Nephron (organoid): ENCODE data around the gene ART3.
A peak's percentile ranks its signal among the peaks of the same experiment; 100 is the strongest.

Experiments
- H3K27ac Mint-ChIP-seq, 3 experiments: 2 replicates each; pipeline ENCODE4 v1.8.0; 2020; ENCODE audit warnings: mixed read lengths in 3 of 3, mild to moderate bottlenecking in 2 of 3, moderate library complexity in 1 of 3
- H3K27me3 Mint-ChIP-seq: 2 replicates; pipeline ENCODE4 v1.8.0; 2021; ENCODE audit warnings: low read depth, mild to moderate bottlenecking, moderate library complexity, mixed read lengths
- H3K36me3 Mint-ChIP-seq: 2 replicates; pipeline ENCODE4 v1.8.0; 2020; ENCODE audit warnings: low read depth, mixed read lengths
- H3K4me1 Mint-ChIP-seq: 2 replicates; pipeline ENCODE4 v1.8.0; 2020; ENCODE audit warnings: mixed read lengths
- H3K4me3 Mint-ChIP-seq, 3 experiments: 2 replicates each; pipeline ENCODE4 v1.8.0; 2020; ENCODE audit warnings: mild to moderate bottlenecking in 3 of 3, mixed read lengths in 3 of 3, moderate library complexity in 2 of 3
- H3K9me3 Mint-ChIP-seq: 2 replicates; pipeline ENCODE4 v1.8.0; 2020; ENCODE audit warnings: mixed read lengths
- TF ChIP-seq, protein P1 (sequence below), 3 experiments: fragments of 200-600 bp; sonication (generic); IDR thresholded peaks; one replicate each; pipeline ENCODE4 v1.5.0; 2021; ENCODE audit warnings: antibody characterized with exemption in 3 of 3; ENCODE audit not compliant: unreplicated experiment in 3 of 3

Gene ART3

DNA sequence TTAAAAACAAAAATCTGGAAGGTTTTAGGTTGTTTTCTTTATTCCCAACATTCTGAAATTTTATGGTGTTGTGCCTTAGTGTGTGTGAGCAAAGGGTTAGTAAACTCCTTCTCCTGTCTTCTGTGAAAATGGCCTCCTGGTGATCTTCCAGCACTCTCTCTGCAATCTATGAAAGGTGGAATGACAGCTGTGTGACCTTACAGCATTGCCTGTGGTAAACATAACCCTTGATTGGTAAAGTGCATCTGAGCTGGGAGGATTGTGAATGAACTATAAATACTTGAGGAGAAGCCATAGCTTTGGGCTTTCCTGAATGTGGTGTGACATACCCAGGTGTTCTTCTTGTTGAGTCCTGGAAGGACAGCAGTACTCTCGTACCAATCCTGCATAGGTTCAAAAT is 10.0 kb downstream of the ART3 start:
- TF ChIP-seq, protein P1, sequence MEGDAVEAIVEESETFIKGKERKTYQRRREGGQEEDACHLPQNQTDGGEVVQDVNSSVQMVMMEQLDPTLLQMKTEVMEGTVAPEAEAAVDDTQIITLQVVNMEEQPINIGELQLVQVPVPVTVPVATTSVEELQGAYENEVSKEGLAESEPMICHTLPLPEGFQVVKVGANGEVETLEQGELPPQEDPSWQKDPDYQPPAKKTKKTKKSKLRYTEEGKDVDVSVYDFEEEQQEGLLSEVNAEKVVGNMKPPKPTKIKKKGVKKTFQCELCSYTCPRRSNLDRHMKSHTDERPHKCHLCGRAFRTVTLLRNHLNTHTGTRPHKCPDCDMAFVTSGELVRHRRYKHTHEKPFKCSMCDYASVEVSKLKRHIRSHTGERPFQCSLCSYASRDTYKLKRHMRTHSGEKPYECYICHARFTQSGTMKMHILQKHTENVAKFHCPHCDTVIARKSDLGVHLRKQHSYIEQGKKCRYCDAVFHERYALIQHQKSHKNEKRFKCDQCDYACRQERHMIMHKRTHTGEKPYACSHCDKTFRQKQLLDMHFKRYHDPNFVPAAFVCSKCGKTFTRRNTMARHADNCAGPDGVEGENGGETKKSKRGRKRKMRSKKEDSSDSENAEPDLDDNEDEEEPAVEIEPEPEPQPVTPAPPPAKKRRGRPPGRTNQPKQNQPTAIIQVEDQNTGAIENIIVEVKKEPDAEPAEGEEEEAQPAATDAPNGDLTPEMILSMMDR (IDR thresholded peaks at IDR 0.05; ENCODE audit: unreplicated experiment in 3 of 3), result no peak
- Mint-ChIP-seq H3K36me3 (no peaks in the 10 kb centered on the region), H3K9me3 (no peaks in the 10 kb centered on the region), H3K27ac (no peak overlapping the region), H3K4me3 (no peak overlapping the region), H3K27me3 (no peaks in the 10 kb centered on the region), H3K4me1 (peaks cover 7% of the 10 kb centered on the region)

DNA sequence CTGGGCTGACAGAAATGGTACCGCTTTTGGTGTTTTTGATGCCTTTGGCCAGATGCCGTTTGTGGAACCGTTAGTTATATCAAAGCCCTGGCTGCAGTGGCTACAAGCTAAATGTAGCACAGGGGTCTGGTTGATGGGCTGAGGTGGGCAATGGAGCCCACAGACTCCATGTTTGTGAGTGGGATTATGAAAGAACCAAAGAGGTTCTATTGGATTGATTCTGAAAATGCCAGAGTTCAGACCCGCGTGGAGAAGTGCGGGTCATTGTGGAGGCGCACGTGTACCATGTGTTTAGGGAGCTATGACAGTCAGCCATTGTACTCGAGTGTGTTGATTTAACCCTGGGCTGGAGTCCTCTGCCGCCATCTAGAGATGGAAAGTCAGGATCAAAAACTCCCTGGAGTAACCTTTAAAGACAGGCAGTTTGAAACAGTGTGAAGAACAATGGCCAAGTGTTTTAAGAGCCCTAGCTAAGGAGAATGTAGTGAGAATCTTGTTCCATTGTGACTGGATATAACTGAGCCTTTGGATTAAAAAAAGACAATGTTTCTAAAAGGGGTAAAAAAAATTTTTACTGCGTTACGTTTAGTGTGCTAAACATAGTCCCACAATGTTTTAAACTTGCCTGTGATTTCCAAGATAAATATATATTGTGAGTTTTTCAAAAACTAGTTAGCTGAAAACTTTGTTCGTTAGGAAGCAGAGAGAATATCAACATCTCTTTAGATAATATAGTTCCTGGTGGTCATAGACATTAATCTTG is 12.7 kb downstream of the ART3 start:
- H3K36me3 Mint-ChIP-seq, result no peaks in the 10 kb centered on the region
- TF ChIP-seq, protein P1 (IDR thresholded peaks at IDR 0.05; ENCODE audit: unreplicated experiment in 3 of 3), result peak; percentile 19 to 46 (median 43)
- peaks cover 7% of the 10 kb centered on the region for H3K4me1 Mint-ChIP-seq
- no peaks in the 10 kb centered on the region for H3K9me3 Mint-ChIP-seq
- H3K4me3 Mint-ChIP-seq, result peak overlapping the region in 2 of 3 experiments; percentile 42 to 78
- no peaks in the 10 kb centered on the region for H3K27me3 Mint-ChIP-seq
- H3K27ac Mint-ChIP-seq, result peak overlapping the region in 1 of 3 experiments; percentile 21

DNA sequence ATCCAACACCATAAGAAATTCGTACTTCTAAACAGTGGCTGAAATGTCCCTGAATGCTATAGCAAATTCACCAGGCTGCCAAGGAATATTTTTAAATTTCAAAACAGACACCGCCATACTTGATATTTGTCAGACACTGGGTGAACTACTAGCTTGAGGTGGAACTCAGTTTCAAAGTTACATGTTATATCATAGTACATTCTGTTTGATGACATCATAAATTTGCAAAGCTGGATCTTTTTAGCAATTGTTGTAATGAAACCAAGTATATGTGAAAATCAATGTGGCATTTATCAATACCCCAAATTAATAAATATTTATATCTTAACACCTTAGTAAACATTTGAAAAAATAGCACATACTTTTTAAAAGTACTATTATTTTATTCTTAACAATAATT is 14.2 kb downstream of the ART3 start:
- Mint-ChIP-seq H3K27me3 (no peaks in the 10 kb centered on the region), H3K4me1 (peaks cover 7% of the 10 kb centered on the region), H3K27ac (no peak overlapping the region), H3K9me3 (no peaks in the 10 kb centered on the region), H3K4me3 (no peak overlapping the region), H3K36me3 (no peaks in the 10 kb centered on the region)
- TF ChIP-seq, protein P1 (IDR thresholded peaks at IDR 0.05; ENCODE audit: unreplicated experiment in 3 of 3), result no peak

DNA sequence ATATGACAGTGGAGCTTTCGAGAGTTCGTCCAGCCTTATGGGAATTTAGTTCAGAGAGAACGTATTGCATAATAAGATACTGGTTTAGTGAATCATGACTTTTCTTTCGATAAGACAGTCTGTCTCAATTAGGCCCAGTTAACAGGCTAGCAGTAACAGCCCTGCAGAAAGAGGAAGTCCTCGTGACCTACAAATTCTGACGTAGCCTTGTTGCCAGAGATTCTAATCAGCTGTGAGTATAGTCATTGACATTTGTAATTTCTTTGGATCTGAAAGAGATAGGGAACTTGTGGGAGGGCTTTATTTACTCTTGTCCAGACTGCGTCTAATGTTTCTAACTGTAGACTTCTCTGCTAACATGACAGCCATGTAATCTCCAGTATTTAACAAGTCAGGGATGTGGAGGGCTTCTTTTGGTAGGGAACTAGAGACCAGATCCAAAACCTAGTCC is 15.8 kb downstream of the ART3 start:
- no peak overlapping the region for H3K4me3 Mint-ChIP-seq
- no peaks in the 10 kb centered on the region for H3K9me3 Mint-ChIP-seq
- H3K4me1 Mint-ChIP-seq, result peaks cover 7% of the 10 kb centered on the region
- no peaks in the 10 kb centered on the region for H3K36me3 Mint-ChIP-seq
- no peaks in the 10 kb centered on the region for H3K27me3 Mint-ChIP-seq
- peak overlapping the region in 1 of 3 experiments; percentile 37 for H3K27ac Mint-ChIP-seq
- TF ChIP-seq, protein P1 (IDR thresholded peaks at IDR 0.05; ENCODE audit: unreplicated experiment in 3 of 3), result no peak

DNA sequence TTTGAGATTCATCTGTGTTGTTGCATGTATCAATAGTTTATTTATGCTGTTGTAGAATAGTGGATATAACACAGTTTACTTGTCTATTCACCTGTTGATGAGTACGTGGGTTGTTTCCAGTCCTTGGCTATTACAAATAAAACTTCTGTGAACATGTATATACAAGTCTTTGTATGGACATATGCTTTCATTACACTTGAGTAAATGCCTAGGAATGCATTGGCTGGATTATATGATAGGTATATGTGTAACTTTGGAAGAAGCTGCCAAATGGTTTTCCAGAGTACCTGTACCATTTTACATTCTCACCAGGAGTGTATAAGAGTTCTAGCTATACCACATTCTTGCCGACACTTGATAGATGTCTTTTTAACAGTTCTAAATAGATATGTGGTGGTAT is 16.5 kb downstream of the ART3 start:
- peaks cover 7% of the 10 kb centered on the region for H3K4me1 Mint-ChIP-seq

More for the DNA sequence above, 16.5 kb downstream of the ART3 start:
- H3K27me3 Mint-ChIP-seq, result no peaks in the 10 kb centered on the region
- H3K4me3 Mint-ChIP-seq, result no peak overlapping the region
- TF ChIP-seq, protein P1 (IDR thresholded peaks at IDR 0.05; ENCODE audit: unreplicated experiment in 3 of 3), result no peak
- no peaks in the 10 kb centered on the region for H3K9me3 Mint-ChIP-seq
- H3K27ac Mint-ChIP-seq, result no peak overlapping the region
- no peaks in the 10 kb centered on the region for H3K36me3 Mint-ChIP-seq
